Tibial artery (tissue), 4 donors: ENCODE data around the gene MS4A2.

ENCODE experiments used
- DNase-seq, 2 donors: peaks; one replicate each; pipeline ENCODE4 v3.0.0-alpha.2; 2019
- H3K27ac ChIP-seq, 2 donors: fragments of 200-600 bp; sonication (generic) in 1 of 2; 1 replicate in 1 of 2; 2 replicates in 1 of 2; pipeline ENCODE4 v1.5.1; 2018 to 2019; ENCODE audit warnings: mild to moderate bottlenecking in 1 of 2
- H3K27me3 ChIP-seq, 2 donors: fragments of 200-600 bp; sonication (generic) in 1 of 2; one replicate each; pipeline versions ENCODE4 v1.5.1 to v1.6.0; 2016 to 2019
- H3K36me3 ChIP-seq, 3 donors: fragments of 200-600 bp; sonication (generic) in 2 of 3; one replicate each; pipeline ENCODE4 v1.5.1; 2016 to 2019; ENCODE audit warnings: mild to moderate bottlenecking in 2 of 3
- H3K4me1 ChIP-seq, 4 donors: fragments of 200-600 bp; sonication (generic) in 2 of 4; 1 replicate in 3 of 4; 2 replicates in 1 of 4; pipeline ENCODE4 v1.5.1; 2016 to 2019
- H3K4me3 ChIP-seq, 2 donors: fragments of 200-600 bp; sonication (generic) in 1 of 2; 1 replicate in 1 of 2; 2 replicates in 1 of 2; pipeline ENCODE4 v1.5.1; 2018 to 2019; ENCODE audit warnings: mild to moderate bottlenecking in 2 of 2
- H3K9me3 ChIP-seq, 3 donors: fragments of 200-600 bp; sonication (generic) in 1 of 3; one replicate each; pipeline ENCODE4 v1.5.1; 2016 to 2019
- CTCF ChIP-seq, 2 experiments: fragments of 200-600 bp in 1 of 2; fragments of 450-650 bp in 1 of 2; IDR thresholded peaks; one replicate each; pipeline ENCODE4 v1.5.1; 2017 to 2019; ENCODE audit warnings: antibody characterized with exemption in 2 of 2, mild to moderate bottlenecking in 1 of 2, moderate library complexity in 1 of 2
- intact Hi-C: fragments of 100-400 bp; cut with DNase I; formaldehyde crosslinking; loops from one replicate; pipeline ENCODE4 v1.15.0; 2023; ENCODE audit warnings: low total_unique reads

The MS4A2 gene

DNA sequence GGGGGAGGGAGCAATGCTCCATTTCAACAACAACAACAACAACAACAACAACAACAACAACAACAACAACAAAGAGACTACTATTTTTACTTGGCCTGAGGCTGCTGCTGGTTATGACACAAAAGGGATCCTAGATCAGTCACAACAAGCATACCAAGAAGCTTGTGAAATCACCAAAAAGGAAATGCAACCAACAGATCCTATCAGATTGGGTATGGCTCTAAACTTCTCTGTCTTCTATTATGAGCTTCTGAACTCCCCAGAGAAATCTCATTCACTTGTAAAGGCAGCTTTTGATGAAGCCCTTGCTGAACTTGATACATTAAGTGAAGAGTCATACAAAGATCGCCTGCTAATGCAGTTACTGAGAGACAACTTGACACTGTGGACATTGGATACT is 10.5 kb upstream of the MS4A2 start:
- no peak for DNase-seq
- no peaks in the 10 kb centered on the region for H3K36me3 ChIP-seq
- no peak overlapping the region for H3K4me3 ChIP-seq
- no peaks in the 10 kb centered on the region for H3K4me1 ChIP-seq
- H3K9me3 ChIP-seq, result peaks cover 0 to 10% (median 0%) of the 10 kb centered on the region in 3 donors
- no peak overlapping the region for H3K27ac ChIP-seq
- H3K27me3 ChIP-seq, result no peaks in the 10 kb centered on the region
- intact Hi-C loops, result no loop called here
- no peak for TF ChIP-seq CTCF (IDR thresholded peaks at IDR 0.05)

DNA sequence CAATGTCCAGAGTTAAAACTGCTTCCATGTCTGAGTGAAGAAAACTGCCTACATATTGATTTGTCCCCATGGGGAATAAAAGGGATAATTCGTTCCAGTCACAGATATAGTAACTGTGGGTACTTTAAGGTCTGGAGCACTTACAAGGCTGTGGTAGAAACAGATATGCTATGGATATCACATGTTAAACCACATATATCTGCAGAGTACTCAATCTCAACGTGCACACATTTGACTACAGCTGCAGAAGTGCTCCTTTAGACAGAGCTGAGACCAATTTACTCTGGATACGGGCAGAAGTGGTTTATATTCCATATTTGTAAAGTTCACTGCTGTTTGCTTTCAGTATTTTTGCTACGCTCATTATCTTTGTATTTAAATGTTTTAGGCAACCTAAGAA is 9.7 kb upstream of the MS4A2 start:
- Histone ChIP-seq H3K36me3 (no peaks in the 10 kb centered on the region), H3K27me3 (no peaks in the 10 kb centered on the region), H3K27ac (no peak overlapping the region), H3K4me3 (no peak overlapping the region), H3K4me1 (no peaks in the 10 kb centered on the region), H3K9me3 (peaks cover 0 to 10% (median 0%) of the 10 kb centered on the region in 3 donors)
- intact Hi-C loops, result no loop called here
- TF ChIP-seq CTCF (IDR thresholded peaks at IDR 0.05), result no peak
- DNase-seq, result no peak

DNA sequence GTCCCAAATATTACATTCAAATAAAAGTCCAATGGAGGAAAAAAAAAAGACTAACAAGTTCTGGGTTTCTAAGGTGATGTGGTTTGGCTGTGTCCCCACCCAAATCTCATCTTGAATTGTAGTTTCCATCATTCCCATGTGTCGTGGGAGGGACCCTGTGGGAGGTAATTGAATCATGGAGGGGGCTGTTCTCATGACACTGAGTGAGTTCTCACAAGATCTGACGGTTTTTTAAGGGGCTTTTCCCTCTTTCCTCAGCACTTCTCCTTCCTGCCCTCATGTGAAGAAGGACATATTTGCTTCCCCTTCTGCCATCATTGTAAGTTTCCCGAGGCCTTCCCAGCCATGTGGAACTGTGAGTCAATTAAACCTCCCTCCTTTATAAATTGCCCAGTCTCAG is 7.9 kb upstream of the MS4A2 start:
- Histone ChIP-seq H3K4me3 (no peak overlapping the region), H3K4me1 (no peaks in the 10 kb centered on the region), H3K36me3 (no peaks in the 10 kb centered on the region), H3K27me3 (no peaks in the 10 kb centered on the region), H3K9me3 (peaks cover 0 to 10% (median 0%) of the 10 kb centered on the region in 3 donors), H3K27ac (no peak overlapping the region)
- no peak for TF ChIP-seq CTCF (IDR thresholded peaks at IDR 0.05)
- intact Hi-C loops, result no loop called here
- no peak for DNase-seq

DNA sequence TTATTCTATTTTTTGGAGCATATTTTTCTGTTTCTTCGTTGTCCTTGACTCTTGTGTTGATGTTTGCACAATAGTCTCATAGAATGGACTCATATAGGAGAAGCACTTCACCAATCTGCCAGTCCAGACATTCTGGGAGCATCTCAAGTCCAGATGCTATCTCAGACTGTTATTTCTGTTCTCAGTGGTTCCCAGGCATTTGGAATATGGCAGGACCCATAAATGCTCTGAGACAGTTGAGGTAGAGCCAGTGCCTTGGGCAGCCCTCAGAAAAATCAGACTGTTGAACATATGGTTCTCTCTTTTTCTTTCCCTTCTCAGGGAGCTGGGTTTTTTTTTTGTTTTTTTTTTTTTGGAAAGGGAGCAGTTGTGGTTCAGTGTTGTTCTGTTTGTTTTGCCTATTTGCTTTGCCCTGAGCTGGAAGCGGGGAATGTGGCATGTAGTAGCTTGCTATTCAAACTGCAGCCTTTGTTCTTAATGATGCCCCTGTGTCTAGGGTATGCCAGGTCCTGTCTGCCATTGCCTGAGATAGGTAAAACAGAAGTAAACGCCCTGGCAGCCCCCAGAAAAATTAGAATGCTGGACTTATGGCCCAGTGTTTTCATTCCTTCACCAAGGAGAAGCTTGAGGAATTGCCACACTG is 3.7 kb upstream of the MS4A2 start:
- no peak for TF ChIP-seq CTCF (IDR thresholded peaks at IDR 0.05)
- intact Hi-C loops, result no loop called here

DNA sequence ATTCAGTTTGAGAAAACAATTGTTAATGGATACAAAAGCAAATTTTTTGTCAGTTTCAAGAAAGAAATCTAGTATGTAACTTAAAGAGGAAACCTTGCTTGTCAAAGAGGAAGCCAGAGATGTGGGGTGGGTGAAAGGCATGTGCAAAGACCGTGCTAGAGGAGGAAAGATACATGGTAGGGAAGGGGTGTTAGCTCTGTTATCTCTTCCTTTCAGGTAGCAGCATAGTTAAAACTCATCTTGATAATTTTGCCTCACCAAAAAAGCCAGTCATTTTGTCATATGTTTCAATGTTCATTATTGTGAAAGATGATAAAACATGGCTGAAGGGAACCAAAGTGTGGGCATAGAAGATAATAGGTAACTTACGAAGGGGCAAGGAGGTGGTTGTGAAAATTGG is 2.6 kb upstream of the MS4A2 start:
- DNase-seq, result no peak
- Histone ChIP-seq H3K4me1 (no peaks in the 10 kb centered on the region), H3K36me3 (no peaks in the 10 kb centered on the region), H3K4me3 (no peak overlapping the region), H3K27ac (no peak overlapping the region), H3K9me3 (no peaks in the 10 kb centered on the region), H3K27me3 (no peaks in the 10 kb centered on the region)
- intact Hi-C loops, result no loop called here
- no peak for TF ChIP-seq CTCF (IDR thresholded peaks at IDR 0.05)

More for the DNA sequence above, 3.7 kb upstream of the MS4A2 start:
- no peak for DNase-seq
- Histone ChIP-seq H3K36me3 (no peaks in the 10 kb centered on the region), H3K27me3 (no peaks in the 10 kb centered on the region), H3K4me3 (no peak overlapping the region), H3K9me3 (no peaks in the 10 kb centered on the region), H3K4me1 (no peaks in the 10 kb centered on the region), H3K27ac (no peak overlapping the region)

- H3K27me3 ChIP-seq, result no peaks in the 10 kb centered on the region
- H3K4me1 ChIP-seq, result no peaks in the 10 kb centered on the region
- intact Hi-C loops, result no loop called here
- no peak overlapping the region for H3K27ac ChIP-seq
- H3K36me3 ChIP-seq, result no peaks in the 10 kb centered on the region
- no peak for DNase-seq
- no peak overlapping the region for H3K4me3 ChIP-seq
- no peak for TF ChIP-seq CTCF (IDR thresholded peaks at IDR 0.05)
- no peaks in the 10 kb centered on the region for H3K9me3 ChIP-seq
These were observed 1.2 kb upstream of the MS4A2 start for GRCh38 chr11:60087239-60087638.
